Parathyroid adenoma (tissue), 2 donors: ENCODE measurements around the gene SCYGR1.

ENCODE experiments used
- H2AFZ ChIP-seq: fragments of 300-600 bp; sonication (generic); one replicate; pipeline ENCODE4 v1.7.0; 2017; ENCODE audit warnings: antibody characterized with exemption, mild to moderate bottlenecking
- H3K27ac ChIP-seq: fragments of 300-600 bp; sonication (generic); one replicate; pipeline ENCODE4 v1.7.0; 2017
- H3K27me3 ChIP-seq: fragments of 300-600 bp; sonication (generic); one replicate; pipeline ENCODE4 v1.7.0; 2017; ENCODE audit warnings: low read length; ENCODE audit not compliant: control insufficient read depth, insufficient read depth
- H3K36me3 ChIP-seq: fragments of 300-600 bp; sonication (generic); one replicate; pipeline ENCODE4 v1.7.0; 2017; ENCODE audit warnings: low read length; ENCODE audit not compliant: control insufficient read depth, insufficient read depth
- H3K4me1 ChIP-seq: fragments of 300-600 bp; sonication (generic); one replicate; pipeline ENCODE4 v1.7.0; 2017; ENCODE audit warnings: control low read depth
- H3K4me2 ChIP-seq: fragments of 300-600 bp; sonication (generic); one replicate; pipeline ENCODE4 v1.7.0; 2017; ENCODE audit warnings: low read length
- H3K4me3 ChIP-seq: fragments of 300-600 bp; sonication (generic); one replicate; pipeline ENCODE4 v1.7.0; 2017; ENCODE audit warnings: low read depth, low read length
- H3K79me2 ChIP-seq: fragments of 300-600 bp; sonication (generic); one replicate; pipeline ENCODE4 v1.7.0; 2017; ENCODE audit warnings: control low read depth
- H3K9ac ChIP-seq: fragments of 300-600 bp; sonication (generic); one replicate; pipeline ENCODE4 v1.7.0; 2017; ENCODE audit warnings: mild to moderate bottlenecking
- H3K9me3 ChIP-seq: fragments of 300-600 bp; sonication (generic); one replicate; pipeline ENCODE4 v1.7.0; 2017; ENCODE audit warnings: low read length; ENCODE audit not compliant: control insufficient read depth
- CTCF ChIP-seq: fragments of 300-600 bp; sonication (generic); IDR thresholded peaks from one replicate; pipeline ENCODE4 v1.7.0; 2017; ENCODE audit warnings: antibody characterized with exemption, mild to moderate bottlenecking
- donor health status: primary hyperparathyroidism.

Gene SCYGR1

GRCh38 chr2:227414846-227415245, 27.1 kb upstream of the SCYGR1 start:
- Histone ChIP-seq H3K27ac (no peak overlapping the region), H3K27me3 (no peaks in the 10 kb centered on the region), H3K4me3 (no peak overlapping the region), H3K79me2 (no peaks in the 10 kb centered on the region), H3K4me2 (no peak overlapping the region), H3K36me3 (no peaks in the 10 kb centered on the region), H2AFZ (no peak overlapping the region), H3K4me1 (no peaks in the 10 kb centered on the region), H3K9ac (no peak overlapping the region), H3K9me3 (no peaks in the 10 kb centered on the region)
- TF ChIP-seq CTCF = no peak

GRCh38 chr2:227413371-227413770, 25.6 kb upstream of the SCYGR1 start:
- Histone ChIP-seq H3K4me3 (no peak overlapping the region), H3K4me2 (no peak overlapping the region), H3K36me3 (no peaks in the 10 kb centered on the region), H3K27ac (no peak overlapping the region), H3K79me2 (no peaks in the 10 kb centered on the region), H2AFZ (no peak overlapping the region), H3K9me3 (no peaks in the 10 kb centered on the region), H3K4me1 (no peaks in the 10 kb centered on the region), H3K27me3 (no peaks in the 10 kb centered on the region), H3K9ac (no peak overlapping the region)
- no peak for TF ChIP-seq CTCF

- Histone ChIP-seq H3K9me3 (no peaks in the 10 kb centered on the region), H3K4me2 (no peak overlapping the region), H3K27ac (no peak overlapping the region), H3K9ac (no peak overlapping the region), H3K36me3 (no peaks in the 10 kb centered on the region), H3K4me3 (no peak overlapping the region), H3K27me3 (no peaks in the 10 kb centered on the region), H3K4me1 (no peaks in the 10 kb centered on the region), H3K79me2 (no peaks in the 10 kb centered on the region), H2AFZ (no peak overlapping the region)
- TF ChIP-seq CTCF = no peak
Measured at GRCh38 chr2:227412877-227413276, 25.1 kb upstream of the SCYGR1 start.

GRCh38 chr2:227411990-227412350, 24.2 kb upstream of the SCYGR1 start:
- Histone ChIP-seq H3K27ac (no peak overlapping the region), H3K9me3 (no peaks in the 10 kb centered on the region), H2AFZ (no peak overlapping the region), H3K79me2 (no peaks in the 10 kb centered on the region), H3K4me1 (no peaks in the 10 kb centered on the region), H3K9ac (no peak overlapping the region), H3K27me3 (no peaks in the 10 kb centered on the region), H3K36me3 (no peaks in the 10 kb centered on the region), H3K4me3 (no peak overlapping the region), H3K4me2 (no peak overlapping the region)
- TF ChIP-seq CTCF = no peak

GRCh38 chr2:227411320-227411989, 23.7 kb upstream of the SCYGR1 start:
- no peak for TF ChIP-seq CTCF
- H2AFZ ChIP-seq = no peak overlapping the region
- no peaks in the 10 kb centered on the region for H3K79me2 ChIP-seq
- H3K9ac ChIP-seq = no peak overlapping the region
- H3K4me1 ChIP-seq = no peaks in the 10 kb centered on the region
- no peak overlapping the region for H3K27ac ChIP-seq
- no peaks in the 10 kb centered on the region for H3K36me3 ChIP-seq
- no peak overlapping the region for H3K4me3 ChIP-seq
- H3K4me2 ChIP-seq = no peak overlapping the region
- H3K9me3 ChIP-seq = no peaks in the 10 kb centered on the region
- H3K27me3 ChIP-seq = no peaks in the 10 kb centered on the region
